Measurements from ENCODE around the gene CNTNAP2.

The CNTNAP2 gene

DNA sequence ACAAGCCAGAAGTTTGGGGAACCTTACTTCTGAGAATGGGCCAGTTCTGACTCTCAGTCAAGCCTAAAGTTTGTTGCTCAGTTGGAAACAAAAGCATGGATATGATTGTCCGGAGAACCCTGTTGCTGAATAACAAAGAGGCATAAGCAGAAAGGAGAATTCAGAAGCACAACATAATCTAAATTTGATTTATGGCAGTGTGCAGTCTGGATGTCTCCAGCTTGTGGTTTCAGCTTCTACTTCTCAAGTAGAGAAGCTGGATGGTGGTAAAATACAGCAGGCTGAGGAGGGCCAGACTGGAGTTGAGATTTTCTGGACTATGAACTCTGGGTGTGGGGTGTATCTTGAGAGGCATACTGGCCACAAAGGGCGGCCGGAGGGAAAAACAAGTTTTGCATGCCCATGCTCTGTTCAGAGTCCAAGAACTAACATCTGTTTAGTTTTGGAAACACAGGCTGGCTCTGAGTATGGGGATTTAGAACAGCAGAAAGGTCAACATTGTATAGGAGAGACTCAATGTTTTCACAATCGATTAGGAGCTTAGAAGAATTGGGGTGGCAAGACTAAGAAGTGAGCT lies 592.9 kb downstream of the CNTNAP2 start:
- no peaks in the 10 kb centered on the region for H3K9me3 ChIP-seq (ENCODE audit: control insufficient read depth, low read length)
- no peak for DNase-seq
- no peaks in the 10 kb centered on the region for H3K36me3 ChIP-seq (ENCODE audit: control insufficient read depth, insufficient read depth, low read length)
- H3K27ac ChIP-seq (ENCODE audit: insufficient read depth, low read length, poor library complexity, severe bottlenecking) = no peak overlapping the region
- no peaks in the 10 kb centered on the region for H3K4me1 ChIP-seq (ENCODE audit: control insufficient read depth, insufficient read depth, low read length, poor library complexity, severe bottlenecking)
- no peaks in the 10 kb centered on the region for H3K27me3 ChIP-seq (replicated peaks; ENCODE audit: control insufficient read depth, insufficient read depth, low read length, poor library complexity, severe bottlenecking)
- no peak overlapping the region for H3K4me3 ChIP-seq (ENCODE audit: insufficient read depth, low read depth, low read length, poor library complexity, severe bottlenecking)

DNA sequence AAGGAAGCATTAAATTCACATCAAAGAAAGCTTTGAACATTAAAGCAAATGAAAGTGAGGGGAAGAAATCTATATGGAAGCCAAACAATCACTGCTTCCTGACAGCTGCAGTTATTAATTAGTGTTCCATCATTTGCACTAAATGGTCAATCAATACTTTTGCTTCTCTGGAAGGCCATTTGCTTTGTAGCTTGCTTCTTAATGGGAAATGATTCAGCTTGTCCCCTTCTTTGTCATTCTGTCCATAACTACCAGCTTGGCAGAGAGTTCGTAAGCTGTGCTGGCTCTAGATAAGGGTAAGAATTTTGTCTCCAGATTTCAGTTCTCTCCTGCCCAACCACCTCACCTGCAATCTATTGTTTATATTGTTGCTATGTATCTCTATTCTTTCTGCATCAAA lies 596.6 kb downstream of the CNTNAP2 start:
- no peak for DNase-seq
- H3K4me3 ChIP-seq (ENCODE audit: insufficient read depth, low read depth, low read length, poor library complexity, severe bottlenecking) = no peak overlapping the region
- H3K9me3 ChIP-seq (ENCODE audit: control insufficient read depth, low read length) = no peaks in the 10 kb centered on the region
- no peaks in the 10 kb centered on the region for H3K36me3 ChIP-seq (ENCODE audit: control insufficient read depth, insufficient read depth, low read length)
- no peaks in the 10 kb centered on the region for H3K4me1 ChIP-seq (ENCODE audit: control insufficient read depth, insufficient read depth, low read length, poor library complexity, severe bottlenecking)
- H3K27ac ChIP-seq (ENCODE audit: insufficient read depth, low read length, poor library complexity, severe bottlenecking) = no peak overlapping the region
- H3K27me3 ChIP-seq (replicated peaks; ENCODE audit: control insufficient read depth, insufficient read depth, low read length, poor library complexity, severe bottlenecking) = no peaks in the 10 kb centered on the region

DNA sequence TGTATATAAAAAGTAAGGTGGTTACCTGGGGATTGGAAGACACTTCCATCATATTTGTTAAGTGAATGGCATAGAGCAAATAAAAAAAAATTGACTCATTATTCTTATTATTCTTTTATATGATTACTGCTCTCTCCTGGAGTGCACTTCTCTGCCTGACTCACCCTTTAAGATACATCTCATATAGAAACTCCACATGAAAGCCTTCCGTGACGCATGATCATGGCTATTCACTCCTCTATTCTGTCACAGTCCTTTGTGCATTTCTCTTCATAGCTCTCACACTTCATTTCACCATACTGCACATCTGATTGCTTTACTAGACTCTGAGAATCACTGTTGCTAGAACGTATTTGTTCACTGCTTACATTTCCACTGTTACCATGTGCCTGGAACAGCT lies 597.3 kb downstream of the CNTNAP2 start:
- Histone ChIP-seq H3K27me3 (replicated peaks; ENCODE audit: control insufficient read depth, insufficient read depth, low read length, poor library complexity, severe bottlenecking) (no peaks in the 10 kb centered on the region), H3K36me3 (ENCODE audit: control insufficient read depth, insufficient read depth, low read length) (no peaks in the 10 kb centered on the region), H3K4me1 (ENCODE audit: control insufficient read depth, insufficient read depth, low read length, poor library complexity, severe bottlenecking) (no peaks in the 10 kb centered on the region), H3K9me3 (ENCODE audit: control insufficient read depth, low read length) (no peaks in the 10 kb centered on the region), H3K4me3 (ENCODE audit: insufficient read depth, low read depth, low read length, poor library complexity, severe bottlenecking) (no peak overlapping the region), H3K27ac (ENCODE audit: insufficient read depth, low read length, poor library complexity, severe bottlenecking) (no peak overlapping the region)
- no peak for DNase-seq

DNA sequence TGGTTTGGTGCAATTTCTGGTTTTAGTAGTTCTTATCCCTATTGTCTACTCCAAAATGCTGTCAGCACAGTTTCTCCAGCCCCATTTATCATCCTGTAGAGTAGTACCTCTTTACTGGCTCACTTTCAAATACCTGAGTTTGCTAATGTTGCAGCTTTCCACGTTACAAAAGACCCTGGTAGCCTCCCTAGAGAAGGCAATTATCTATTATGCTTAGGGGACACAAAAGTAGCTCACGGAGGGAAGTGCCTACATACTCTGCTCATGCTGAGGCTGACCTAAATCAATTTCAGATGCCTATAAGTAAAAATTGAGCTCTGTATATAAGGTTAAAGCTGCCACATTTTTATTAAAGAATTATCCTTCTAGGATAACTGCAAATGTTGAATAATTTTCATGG lies 603.6 kb downstream of the CNTNAP2 start:
- H3K4me1 ChIP-seq (ENCODE audit: control insufficient read depth, insufficient read depth, low read length, poor library complexity, severe bottlenecking) = no peaks in the 10 kb centered on the region
- no peak for DNase-seq
- H3K9me3 ChIP-seq (ENCODE audit: control insufficient read depth, low read length) = no peaks in the 10 kb centered on the region
- no peaks in the 10 kb centered on the region for H3K27me3 ChIP-seq (replicated peaks; ENCODE audit: control insufficient read depth, insufficient read depth, low read length, poor library complexity, severe bottlenecking)
- H3K36me3 ChIP-seq (ENCODE audit: control insufficient read depth, insufficient read depth, low read length) = no peaks in the 10 kb centered on the region
- no peak overlapping the region for H3K4me3 ChIP-seq (ENCODE audit: insufficient read depth, low read depth, low read length, poor library complexity, severe bottlenecking)
- no peak overlapping the region for H3K27ac ChIP-seq (ENCODE audit: insufficient read depth, low read length, poor library complexity, severe bottlenecking)

DNA sequence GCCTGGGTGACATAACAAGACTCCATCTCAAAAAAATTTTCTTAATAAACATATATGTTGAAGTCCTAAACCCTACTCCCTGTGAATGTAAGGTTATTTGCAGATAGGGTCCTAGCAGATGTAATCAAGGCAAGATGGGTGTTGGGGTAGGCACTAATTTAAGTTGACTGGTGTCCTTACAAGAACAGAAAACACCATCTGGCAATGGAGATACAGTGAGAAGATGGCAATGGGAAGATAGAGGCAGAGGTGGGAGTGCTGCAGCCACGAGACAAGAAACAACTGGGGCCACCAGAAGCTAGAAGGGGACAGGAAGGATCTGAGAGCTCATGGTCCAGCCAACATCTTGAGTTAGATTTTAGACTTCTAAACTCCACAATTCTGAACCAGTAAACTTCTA lies 606.4 kb downstream of the CNTNAP2 start:
- Histone ChIP-seq H3K4me3 (ENCODE audit: insufficient read depth, low read depth, low read length, poor library complexity, severe bottlenecking) (no peak overlapping the region), H3K4me1 (ENCODE audit: control insufficient read depth, insufficient read depth, low read length, poor library complexity, severe bottlenecking) (no peaks in the 10 kb centered on the region), H3K27me3 (replicated peaks; ENCODE audit: control insufficient read depth, insufficient read depth, low read length, poor library complexity, severe bottlenecking) (no peaks in the 10 kb centered on the region), H3K36me3 (ENCODE audit: control insufficient read depth, insufficient read depth, low read length) (no peaks in the 10 kb centered on the region), H3K27ac (ENCODE audit: insufficient read depth, low read length, poor library complexity, severe bottlenecking) (no peak overlapping the region), H3K9me3 (ENCODE audit: control insufficient read depth, low read length) (no peaks in the 10 kb centered on the region)
- DNase-seq = no peak

DNA sequence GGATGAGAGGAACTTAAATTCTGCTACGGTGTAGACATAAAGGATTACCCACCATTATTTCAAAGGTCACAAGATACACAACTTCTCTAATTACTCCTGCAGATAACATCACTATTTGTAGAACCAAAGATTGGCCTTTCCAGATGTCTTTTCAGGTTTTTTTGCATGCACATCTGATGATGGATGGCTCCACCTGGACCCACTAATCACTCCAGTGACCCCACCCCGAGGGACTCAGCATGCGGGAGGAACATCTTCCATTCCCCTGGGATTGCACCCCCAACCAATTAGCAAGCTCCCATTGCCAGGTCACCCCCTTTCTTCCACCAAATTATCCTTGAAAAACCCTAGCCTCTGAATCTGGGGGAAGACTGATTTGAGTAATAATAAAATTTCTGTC lies 608.9 kb downstream of the CNTNAP2 start:
- DNase-seq = no peak
- no peaks in the 10 kb centered on the region for H3K4me1 ChIP-seq (ENCODE audit: control insufficient read depth, insufficient read depth, low read length, poor library complexity, severe bottlenecking)
- H3K9me3 ChIP-seq (ENCODE audit: control insufficient read depth, low read length) = no peaks in the 10 kb centered on the region
- no peaks in the 10 kb centered on the region for H3K27me3 ChIP-seq (replicated peaks; ENCODE audit: control insufficient read depth, insufficient read depth, low read length, poor library complexity, severe bottlenecking)
- no peak overlapping the region for H3K27ac ChIP-seq (ENCODE audit: insufficient read depth, low read length, poor library complexity, severe bottlenecking)
- no peak overlapping the region for H3K4me3 ChIP-seq (ENCODE audit: insufficient read depth, low read depth, low read length, poor library complexity, severe bottlenecking)
- no peaks in the 10 kb centered on the region for H3K36me3 ChIP-seq (ENCODE audit: control insufficient read depth, insufficient read depth, low read length)

DNA sequence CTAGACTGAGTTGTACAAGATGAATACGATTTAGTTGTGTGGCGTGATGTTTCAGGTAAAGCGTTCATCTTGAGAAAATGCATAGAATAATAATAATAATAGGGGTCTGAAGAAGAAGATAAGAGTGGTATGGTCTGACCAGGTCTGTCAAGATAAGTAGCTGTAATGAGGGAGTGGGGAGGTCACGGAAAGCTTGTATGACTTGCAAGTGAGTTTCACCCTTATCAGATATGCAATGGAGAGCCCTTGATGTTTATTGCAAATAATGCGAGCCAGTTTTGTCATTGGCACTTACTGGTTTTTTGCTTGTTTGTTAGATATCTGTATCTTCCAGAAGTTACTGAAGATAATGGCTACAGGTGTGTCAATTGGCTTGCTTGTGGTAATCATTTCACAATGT lies 611.5 kb downstream of the CNTNAP2 start:
- Histone ChIP-seq H3K9me3 (ENCODE audit: control insufficient read depth, low read length) (no peaks in the 10 kb centered on the region), H3K4me1 (ENCODE audit: control insufficient read depth, insufficient read depth, low read length, poor library complexity, severe bottlenecking) (no peaks in the 10 kb centered on the region), H3K27ac (ENCODE audit: insufficient read depth, low read length, poor library complexity, severe bottlenecking) (no peak overlapping the region), H3K36me3 (ENCODE audit: control insufficient read depth, insufficient read depth, low read length) (no peaks in the 10 kb centered on the region), H3K4me3 (ENCODE audit: insufficient read depth, low read depth, low read length, poor library complexity, severe bottlenecking) (no peak overlapping the region), H3K27me3 (replicated peaks; ENCODE audit: control insufficient read depth, insufficient read depth, low read length, poor library complexity, severe bottlenecking) (no peaks in the 10 kb centered on the region)
- no peak for DNase-seq

DNA sequence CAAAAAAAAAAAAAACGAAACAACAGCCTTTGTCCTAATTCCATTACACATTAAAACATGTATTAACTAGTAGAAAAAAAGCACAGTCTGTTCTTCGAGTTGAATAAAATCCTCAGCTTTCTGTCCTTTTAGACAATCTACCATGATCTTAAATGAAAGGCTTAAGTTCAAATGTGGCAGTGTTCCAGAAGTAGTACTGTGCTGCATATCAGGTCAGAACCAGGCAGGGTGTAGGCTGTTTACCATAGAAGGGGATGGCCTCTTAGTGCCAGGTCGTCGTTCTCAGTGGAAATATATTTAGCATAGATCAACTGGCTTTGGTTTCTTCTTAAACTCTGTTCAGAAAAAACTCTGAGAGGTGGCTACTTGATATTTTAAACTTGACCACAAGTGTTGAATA lies 612.0 kb downstream of the CNTNAP2 start:
- Histone ChIP-seq H3K4me3 (ENCODE audit: insufficient read depth, low read depth, low read length, poor library complexity, severe bottlenecking) (no peak overlapping the region), H3K27me3 (replicated peaks; ENCODE audit: control insufficient read depth, insufficient read depth, low read length, poor library complexity, severe bottlenecking) (no peaks in the 10 kb centered on the region), H3K36me3 (ENCODE audit: control insufficient read depth, insufficient read depth, low read length) (no peaks in the 10 kb centered on the region), H3K27ac (ENCODE audit: insufficient read depth, low read length, poor library complexity, severe bottlenecking) (no peak overlapping the region), H3K9me3 (ENCODE audit: control insufficient read depth, low read length) (no peaks in the 10 kb centered on the region), H3K4me1 (ENCODE audit: control insufficient read depth, insufficient read depth, low read length, poor library complexity, severe bottlenecking) (no peaks in the 10 kb centered on the region)
- DNase-seq = no peak

DNA sequence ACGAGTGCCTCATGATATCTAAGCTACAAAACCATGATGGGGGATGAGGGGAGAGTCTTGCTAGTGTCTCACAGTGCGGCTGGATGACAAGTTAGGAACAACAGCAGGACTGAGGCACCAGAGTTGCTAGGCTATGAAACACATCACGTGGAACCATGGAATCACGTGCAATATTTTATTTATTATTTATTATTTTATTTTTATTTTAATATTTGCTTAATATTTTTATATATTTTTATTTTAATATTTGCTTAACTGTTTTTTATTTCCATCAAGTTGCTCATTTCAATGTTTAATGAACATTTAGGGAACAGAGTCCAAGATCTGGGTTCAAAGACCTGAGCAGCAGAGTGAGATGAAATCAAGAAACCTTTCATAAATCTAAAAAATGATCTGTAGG lies 614.6 kb downstream of the CNTNAP2 start:
- no peak overlapping the region for H3K27ac ChIP-seq (ENCODE audit: insufficient read depth, low read length, poor library complexity, severe bottlenecking)
- no peak overlapping the region for H3K4me3 ChIP-seq (ENCODE audit: insufficient read depth, low read depth, low read length, poor library complexity, severe bottlenecking)
- no peaks in the 10 kb centered on the region for H3K36me3 ChIP-seq (ENCODE audit: control insufficient read depth, insufficient read depth, low read length)
- H3K9me3 ChIP-seq (ENCODE audit: control insufficient read depth, low read length) = no peaks in the 10 kb centered on the region
- H3K27me3 ChIP-seq (replicated peaks; ENCODE audit: control insufficient read depth, insufficient read depth, low read length, poor library complexity, severe bottlenecking) = no peaks in the 10 kb centered on the region
- DNase-seq = no peak
- no peaks in the 10 kb centered on the region for H3K4me1 ChIP-seq (ENCODE audit: control insufficient read depth, insufficient read depth, low read length, poor library complexity, severe bottlenecking)

DNA sequence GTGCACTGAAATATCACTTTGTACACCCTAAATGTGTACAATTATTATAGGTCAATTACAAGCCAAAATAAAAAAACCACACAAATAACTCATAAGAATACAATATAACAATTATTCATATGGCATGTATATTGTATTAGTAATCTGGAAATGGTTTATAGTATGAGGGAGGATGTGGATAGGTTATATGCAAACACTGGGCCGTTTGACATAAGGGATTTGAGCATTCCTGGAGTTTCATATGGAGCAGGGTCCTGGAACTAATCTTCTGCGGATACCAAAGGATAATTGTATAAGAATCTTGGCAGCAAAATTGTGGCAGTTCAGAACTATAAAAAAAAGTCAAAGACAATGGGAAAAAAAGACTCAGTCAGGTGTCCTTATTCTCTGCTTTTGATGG lies 619.4 kb downstream of the CNTNAP2 start:
- Histone ChIP-seq H3K27me3 (replicated peaks; ENCODE audit: control insufficient read depth, insufficient read depth, low read length, poor library complexity, severe bottlenecking) (no peaks in the 10 kb centered on the region), H3K4me1 (ENCODE audit: control insufficient read depth, insufficient read depth, low read length, poor library complexity, severe bottlenecking) (no peaks in the 10 kb centered on the region), H3K9me3 (ENCODE audit: control insufficient read depth, low read length) (peaks cover 6% of the 10 kb centered on the region), H3K36me3 (ENCODE audit: control insufficient read depth, insufficient read depth, low read length) (no peaks in the 10 kb centered on the region), H3K4me3 (ENCODE audit: insufficient read depth, low read depth, low read length, poor library complexity, severe bottlenecking) (no peak overlapping the region), H3K27ac (ENCODE audit: insufficient read depth, low read length, poor library complexity, severe bottlenecking) (no peak overlapping the region)
- no peak for DNase-seq
